Esophagus squamous epithelium (tissue), 5 donors: ENCODE measurements around the gene CEP112. TPM values are rescaled to one million over a fixed set of nuclear protein-coding genes. Genes with fewer than 3 reads are reported as not detected.

Experiments
- DNase-seq: peaks from one replicate; lab custom pipeline; 2025; lab: John Stamatoyannopoulos, UW
- H3K27ac ChIP-seq, 4 donors: fragments of 200-600 bp; sonication (generic); one replicate each; pipeline ENCODE4 v1.5.1; 2016 to 2019; ENCODE audit warnings: mild to moderate bottlenecking in 1 of 4
- H3K27me3 ChIP-seq, 4 donors: fragments of 200-600 bp; sonication (generic); 1 replicate in 3 of 4; 2 replicates in 1 of 4; pipeline versions ENCODE4 v1.5.1 to v1.6.0; 2017 to 2021; ENCODE audit warnings: antibody characterized with exemption in 1 of 4
- H3K36me3 ChIP-seq, 3 donors: fragments of 200-600 bp; sonication (generic); one replicate each; pipeline ENCODE4 v1.5.1; 2016 to 2019
- H3K4me1 ChIP-seq, 3 donors: fragments of 200-600 bp; sonication (generic); one replicate each; pipeline ENCODE4 v1.5.1; 2017 to 2019
- H3K4me3 ChIP-seq, 4 donors: fragments of 200-600 bp; sonication (generic); 1 replicate in 3 of 4; 2 replicates in 1 of 4; pipeline ENCODE4 v1.5.1; 2016 to 2019; ENCODE audit warnings: mild to moderate bottlenecking in 2 of 4, moderate library complexity in 1 of 4
- H3K9me3 ChIP-seq, 3 donors: fragments of 200-600 bp; sonication (generic); one replicate each; pipeline ENCODE4 v1.5.1; 2016 to 2019
- CTCF ChIP-seq, 6 experiments: fragments of 450-650 bp in 4 of 6; fragments of 200-600 bp in 2 of 6; sonication (generic) in 2 of 6; IDR thresholded peaks; one replicate each; pipeline ENCODE4 v1.5.1; 2016 to 2019; ENCODE audit warnings: antibody characterized with exemption in 6 of 6, mild to moderate bottlenecking in 4 of 6, moderate library complexity in 4 of 6
- WGBS, 2 donors: methylation state at CpG; one replicate each; pipeline ENCODE4 v1.1.5; 2018; 5-methylcytosine and 5-hydroxymethylcytosine counted together
- intact Hi-C: fragments of 100-400 bp; cut with DNase I; formaldehyde crosslinking; loops from one replicate; pipeline ENCODE4 v1.15.0; 2022
- total RNA-seq, 4 donors: library from RNA; depleted of rRNA; stranded (reverse); fragments of >200 nt; gene quantifications; one replicate each; pipeline ENCODE4 v1.1.0, GENCODE V29; 2016
- donor health status: DM: yes; HTN: yes; CAD: no.

Gene CEP112
- total RNA-seq, 4 donors from 2014 or later = 2.5 to 10.9 (median 6.4) TPM

GRCh38 chr17:65586899-65587298 lies 605.0 kb downstream of the CEP112 start:
- no peaks in the 10 kb centered on the region for H3K27me3 ChIP-seq
- peak overlapping the region in 1 of 4 donors; percentile 39 for H3K27ac ChIP-seq
- no peaks in the 10 kb centered on the region for H3K36me3 ChIP-seq
- no peak for TF ChIP-seq CTCF (IDR thresholded peaks at IDR 0.05)
- DNase-seq = no peak
- no peaks in the 10 kb centered on the region for H3K9me3 ChIP-seq
- no peak overlapping the region for H3K4me3 ChIP-seq
- H3K4me1 ChIP-seq = peaks cover 0 to 36% (median 8%) of the 10 kb centered on the region in 3 donors
- 81 to 86% methylated on average over 9 of the region's 9 CpGs for WGBS, 2 donors
- intact Hi-C loops = no loop called here

Other genes starting within 250 kb of the CEP112 start
- gene APOH, start 37.3 kb upstream of the CEP112 start, total RNA-seq = not detected
- 1 to 10 TPM; 2.4 to 9.2 (median 4.2) TPM for gene PRKCA, start 110.5 kb upstream of the CEP112 start, total RNA-seq